GM23248 (cell line): ENCODE data around the gene CYP2U1.

ENCODE experiments used
- EZH2 ChIP-seq: fragments of 200-600 bp; sonication (generic); IDR thresholded peaks from 2 replicates; pipeline ENCODE4 v1.6.1; 2018; ENCODE audit warnings: antibody characterized with exemption, mild to moderate bottlenecking; ENCODE audit not compliant: insufficient read depth, poor library complexity, severe bottlenecking
- EZH2phosphoT487 ChIP-seq: fragments of 200-600 bp; sonication (generic); IDR thresholded peaks from 2 replicates; pipeline ENCODE4 v1.6.1; 2018; ENCODE audit warnings: antibody characterized with exemption, moderate library complexity, mild to moderate bottlenecking, low read depth; ENCODE audit not compliant: insufficient read depth

GRCh38 chr4:107888237-107888636 lies 43.1 kb upstream of the CYP2U1 start:
- TF ChIP-seq EZH2phosphoT487 (no peak), EZH2 (no peak)
